Testis (tissue), 2 donors: ENCODE results near the gene SMURF1.

Source experiments
- CTCF ChIP-seq, 3 experiments: fragments of 450-650 bp in 2 of 3; fragments of 200-600 bp in 1 of 3; sonication (generic) in 1 of 3; IDR thresholded peaks; one replicate each; pipeline ENCODE4 v1.5.1; 2016 to 2019; ENCODE audit warnings: antibody characterized with exemption in 3 of 3, mild to moderate bottlenecking in 2 of 3, moderate library complexity in 1 of 3
- POLR2A ChIP-seq: fragments of 450-650 bp; IDR thresholded peaks from one replicate; pipeline ENCODE4 v1.6.1; 2017; ENCODE audit warnings: antibody characterized with exemption, mild to moderate bottlenecking, moderate library complexity

DNA sequence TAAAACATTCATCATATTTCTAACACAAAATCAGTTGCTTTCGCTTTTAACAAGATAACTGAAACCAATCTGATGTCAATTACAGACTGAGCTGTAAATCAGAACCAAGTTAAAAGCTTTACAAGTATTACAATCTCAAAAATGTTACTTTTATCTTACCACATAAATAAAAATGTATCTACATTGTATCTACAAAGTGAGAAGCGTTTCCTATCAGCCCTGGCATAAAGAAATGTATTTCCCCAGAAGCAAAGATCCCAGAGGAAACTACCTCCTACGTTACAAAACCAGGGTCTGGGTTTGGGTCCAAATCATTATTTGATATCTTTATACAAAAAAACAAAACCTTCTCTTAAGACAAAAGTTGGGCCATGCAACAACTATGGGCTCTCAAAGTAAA is 2.6 kb downstream of the SMURF1 start:
- TF ChIP-seq CTCF (IDR thresholded peaks at IDR 0.05) (no peak), POLR2A (no peak)
